ENCODE results near the gene MLXIP.
"Not testable (repeated sequence)": the region's sequence is repeated elsewhere in the genome, so short reads cannot be mapped to it uniquely, and the experiment has no call there.

MLXIP gene

GRCh38 chr12:122052285-122052684 lies 26.3 kb upstream of the MLXIP start:
- intact Hi-C loops (cut with DNase I): no loop called here
- DNase-seq: no peak

DNA sequence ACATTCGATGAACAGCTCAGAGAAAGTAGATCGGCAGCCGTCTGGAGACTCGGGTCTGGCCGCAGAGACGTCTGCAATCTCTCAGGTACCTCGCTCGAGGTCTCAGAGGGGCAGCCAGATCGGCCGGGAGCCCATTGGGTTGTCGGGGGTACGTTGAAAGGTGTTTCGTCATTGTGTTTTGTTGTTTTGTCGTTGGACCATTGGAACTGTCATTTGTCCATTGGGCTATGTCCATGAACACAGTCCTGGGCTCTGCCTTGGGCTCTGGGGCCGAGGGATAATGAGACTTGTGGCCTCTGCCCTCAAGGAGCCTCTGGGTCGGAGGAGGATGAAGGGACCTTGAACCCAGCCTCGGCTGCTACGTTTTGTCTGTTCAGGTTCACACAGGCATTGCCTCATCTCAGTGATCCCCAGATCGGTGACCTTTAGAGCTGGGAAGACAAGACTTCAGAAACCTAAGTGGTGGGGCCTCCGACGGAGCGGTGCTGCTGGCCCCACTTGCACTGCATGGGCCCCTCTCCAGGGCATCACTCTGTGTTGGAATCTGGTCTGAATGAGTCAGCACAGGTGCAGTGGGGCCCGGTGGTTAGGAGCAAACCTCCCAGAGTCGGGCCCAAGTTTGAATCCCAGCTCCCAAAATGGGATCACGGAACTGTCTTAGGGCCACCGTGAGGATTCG lies 23.6 kb upstream of the MLXIP start:
- intact Hi-C loops (cut with DNase I): loop anchor here (1.0 kb wide), 1 partner anchor 68 kb away; no protein-coding TSS in a partner anchor

GRCh38 chr12:122056406-122056805 lies 22.1 kb upstream of the MLXIP start:
- DNase-seq; intact Hi-C loops (cut with DNase I): not testable (repeated sequence)

More for the DNA sequence above, 23.6 kb upstream of the MLXIP start:
- DNase-seq: peak in 1 of 10 donors; percentile 74

DNA sequence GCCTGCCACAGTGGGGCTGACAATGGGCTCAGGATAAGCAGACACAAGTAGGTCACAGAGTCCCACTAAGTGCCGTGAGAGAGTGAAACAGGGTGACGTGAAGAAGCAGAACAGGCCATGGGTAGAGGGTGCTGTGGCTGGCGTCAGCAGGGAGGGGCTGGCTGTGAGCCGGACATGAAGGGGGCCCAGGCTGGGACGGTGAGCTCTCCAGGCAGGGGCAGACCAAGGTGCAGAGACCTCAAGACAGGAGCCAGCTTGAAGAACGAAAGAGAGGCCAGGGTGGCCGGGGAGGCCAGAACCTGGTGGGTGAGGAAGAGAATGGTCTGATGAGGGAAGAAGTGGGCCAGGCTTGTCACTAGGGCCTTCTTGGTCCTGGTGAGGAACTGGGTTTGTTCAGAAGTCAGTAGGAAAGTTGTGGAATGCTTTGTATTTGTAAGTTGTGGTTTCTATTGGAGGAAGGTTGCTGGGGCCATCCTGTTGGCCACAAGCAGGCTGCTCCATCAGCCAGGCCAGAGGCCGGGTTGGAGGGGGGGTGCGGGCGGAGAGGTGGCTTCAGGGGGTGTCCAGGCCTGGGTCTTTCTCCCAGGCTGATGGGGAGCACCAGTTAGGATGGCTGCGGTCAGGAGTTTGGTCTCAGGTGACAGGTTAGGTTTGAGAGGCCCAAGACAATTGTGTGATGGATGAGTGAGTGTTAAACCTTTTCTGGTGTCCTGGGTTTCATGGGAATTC lies 21.4 kb upstream of the MLXIP start:
- peak in 1 of 10 donors; percentile 74 for DNase-seq
- intact Hi-C loops (cut with DNase I): no loop called here

GRCh38 chr12:122057769-122058168 lies 20.8 kb upstream of the MLXIP start:
- peak in 1 of 10 donors; percentile 59 for DNase-seq
- intact Hi-C loops (cut with DNase I): no loop called here

- intact Hi-C loops (cut with DNase I): no loop called here
- peak in 1 of 10 donors; percentile 63 for DNase-seq
Observed at GRCh38 chr12:122058549-122059149, 19.9 kb upstream of the MLXIP start.

GRCh38 chr12:122059203-122059960 lies 19.2 kb upstream of the MLXIP start:
- no peak for DNase-seq

DNA sequence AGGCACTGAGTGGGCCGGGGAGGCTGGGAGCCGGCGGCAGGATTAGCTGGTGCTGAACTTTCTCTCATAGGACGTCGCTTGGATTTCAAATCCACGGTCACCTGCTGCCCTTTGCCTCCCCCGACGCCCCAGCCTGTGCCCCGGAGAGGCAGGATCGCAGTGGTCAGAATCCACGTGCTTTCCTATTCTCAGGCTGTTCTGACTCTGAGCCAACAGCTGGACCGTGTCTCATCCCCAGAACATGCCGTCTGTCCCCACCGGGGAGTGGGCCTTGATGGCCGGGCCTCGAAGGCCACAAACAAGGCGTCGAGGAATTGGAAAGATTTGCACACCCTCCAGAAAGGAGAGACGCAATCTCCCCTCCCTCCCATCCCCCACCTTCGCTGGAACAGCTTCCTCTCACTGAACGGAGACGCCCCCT lies 18.5 kb upstream of the MLXIP start:
- DNase-seq: no peak
- intact Hi-C loops (cut with DNase I): no loop called here

More at GRCh38 chr12:122059203-122059960, 19.2 kb upstream of the MLXIP start:
- intact Hi-C loops (cut with DNase I): no loop called here

GRCh38 chr12:122061253-122061652 lies 17.3 kb upstream of the MLXIP start:
- DNase-seq: no peak
- intact Hi-C loops (cut with DNase I): no loop called here

GRCh38 chr12:122062832-122063693 lies 15.5 kb upstream of the MLXIP start:
- intact Hi-C loops (cut with DNase I): no loop called here
- DNase-seq: peak in 1 of 10 donors; percentile 68

DNA sequence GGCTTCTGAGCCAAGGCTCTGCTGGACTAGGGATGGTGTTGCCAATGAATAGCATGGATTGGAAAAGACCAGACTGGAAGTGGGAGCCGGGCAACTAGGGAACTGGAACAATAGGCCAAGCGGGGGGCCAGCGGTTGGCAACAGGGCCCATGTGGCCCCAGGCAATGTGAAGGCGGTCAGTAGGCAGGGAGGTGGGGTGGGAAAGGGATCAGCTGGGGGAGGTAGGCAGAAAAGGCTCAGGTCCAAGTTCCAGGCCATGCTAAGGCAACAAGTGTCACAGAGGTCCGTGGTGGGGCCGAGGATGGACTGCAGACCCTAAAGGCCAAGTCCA lies 14.9 kb upstream of the MLXIP start:
- DNase-seq: peak in 1 of 10 donors; percentile 66
- intact Hi-C loops (cut with DNase I): no loop called here

DNA sequence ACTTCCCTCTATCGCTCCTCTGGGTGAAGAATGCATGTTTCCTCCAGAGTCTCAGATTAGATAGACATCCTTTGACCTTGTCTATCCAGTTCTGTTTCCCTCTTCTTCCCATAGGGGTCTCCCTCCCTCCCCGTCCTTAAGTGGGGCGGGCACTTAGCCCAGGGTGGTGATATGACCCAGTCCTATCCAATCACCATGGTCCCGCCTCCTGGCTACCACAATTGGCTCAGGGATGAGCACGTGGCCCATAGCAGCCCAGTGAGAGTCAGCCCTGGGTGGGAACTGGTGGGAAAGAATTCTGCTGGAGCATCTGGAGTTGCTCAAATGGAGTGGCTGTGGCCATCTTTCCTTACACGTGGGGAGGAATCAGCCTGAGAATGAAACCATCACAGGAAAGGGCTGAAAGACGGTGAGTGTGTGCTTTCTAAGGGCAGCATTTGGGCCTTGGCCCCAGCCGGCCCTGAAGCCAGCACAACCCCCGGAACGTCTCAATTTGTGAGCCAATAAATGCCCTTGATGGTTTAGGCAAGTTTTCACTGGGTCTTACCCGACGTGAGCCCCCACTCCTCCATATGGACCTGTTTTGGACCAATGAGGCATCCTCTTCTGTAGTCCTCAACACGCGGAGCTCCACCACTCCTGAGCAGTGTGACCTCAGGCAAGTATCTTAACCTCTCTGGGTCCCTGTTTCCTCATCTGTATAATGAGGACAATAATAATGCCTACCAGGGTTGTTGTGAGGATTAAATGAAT lies 14.4 kb upstream of the MLXIP start:
- intact Hi-C loops (cut with DNase I): no loop called here
- peak in 9 of 10 donors; percentile 62 to 97 (median 75) for DNase-seq

DNA sequence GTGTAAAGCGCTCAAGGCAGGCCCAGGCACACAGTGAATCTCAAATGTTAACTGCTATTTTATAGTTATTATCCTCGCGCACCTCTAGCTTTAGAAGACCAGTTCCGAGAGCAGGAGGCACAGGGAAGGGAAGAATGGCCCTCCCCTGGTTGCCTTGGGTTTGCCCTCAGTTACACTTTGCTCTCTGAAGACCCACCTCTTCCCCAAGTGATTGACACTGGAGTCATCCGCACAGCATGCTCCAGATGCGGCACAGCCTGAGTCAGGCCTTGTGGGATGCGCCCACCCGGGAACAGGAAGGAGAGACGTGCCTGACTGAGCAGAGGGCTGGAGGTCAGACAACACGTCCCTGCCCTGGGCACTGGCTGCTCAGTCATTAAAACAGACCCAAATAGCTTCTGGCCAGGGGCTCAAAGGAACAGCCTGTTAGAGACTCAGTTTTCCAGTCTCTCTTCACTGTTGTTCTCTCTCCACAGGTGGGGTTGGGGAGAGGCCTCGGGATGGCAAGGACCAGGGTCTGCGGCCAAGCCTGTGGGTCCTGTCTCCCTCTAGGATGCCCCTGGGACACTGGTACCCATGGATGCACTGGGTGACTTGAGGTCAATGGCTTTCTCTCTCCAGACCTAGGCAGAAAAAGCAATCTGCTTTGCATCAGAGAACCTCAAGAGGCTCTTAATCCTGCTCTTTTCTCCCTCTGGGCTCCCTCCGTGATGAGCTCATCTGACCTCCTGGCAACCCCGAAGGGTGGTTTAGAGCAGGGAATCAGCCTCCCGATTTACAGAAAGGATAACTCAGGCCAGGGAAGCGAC lies 13.6 kb upstream of the MLXIP start:
- intact Hi-C loops (cut with DNase I): no loop called here

DNA sequence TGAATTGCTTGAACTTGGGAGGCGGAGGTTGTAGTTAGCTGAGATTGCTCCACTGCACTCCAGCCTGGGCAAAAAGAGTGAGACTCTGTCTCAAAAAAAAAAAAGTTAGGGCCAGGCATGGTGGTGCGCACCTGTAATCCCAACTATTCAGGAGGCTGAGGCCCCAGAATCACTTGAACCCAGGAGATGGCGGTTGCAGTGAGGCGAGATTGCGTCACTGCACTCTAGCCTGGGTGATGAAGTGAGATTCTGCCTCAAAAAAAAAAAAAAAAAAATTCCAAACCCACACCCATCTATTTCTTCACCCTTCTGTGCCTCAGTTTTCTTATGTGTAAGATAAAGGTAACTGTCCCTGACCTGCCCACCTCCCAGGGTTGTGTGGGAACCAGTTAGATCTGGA lies 11.0 kb upstream of the MLXIP start:
- intact Hi-C loops (cut with DNase I): no loop called here
- DNase-seq: peak in 2 of 10 donors; percentile 22 to 75

More for the DNA sequence above, 13.6 kb upstream of the MLXIP start:
- DNase-seq: peak in 2 of 10 donors; percentile 50 to 77

DNA sequence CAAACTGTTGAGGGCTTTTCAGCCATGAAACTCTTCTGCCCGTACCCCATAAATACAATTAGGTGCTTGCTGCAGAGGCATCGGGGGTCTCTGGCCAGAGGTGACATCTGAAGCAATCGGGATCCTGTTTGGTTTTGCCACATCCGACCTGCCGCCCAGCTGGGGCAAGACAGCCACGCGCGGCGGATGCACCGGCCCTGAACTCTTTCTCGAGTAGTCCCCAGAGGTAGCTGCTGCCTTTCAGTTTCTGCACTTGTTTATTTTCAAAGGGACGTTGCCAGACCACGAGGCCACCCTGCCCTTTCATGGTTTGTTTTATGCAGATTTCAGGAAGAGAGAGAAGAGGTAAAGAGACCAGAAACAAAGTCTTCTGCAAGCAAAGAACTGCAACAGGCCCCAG lies 10.6 kb upstream of the MLXIP start:
- DNase-seq: peak in 3 of 10 donors; percentile 45 to 67 (median 49)
- intact Hi-C loops (cut with DNase I): no loop called here

GRCh38 chr12:122072031-122072970 lies 6.3 kb upstream of the MLXIP start:
- DNase-seq: peak in 1 of 10 donors; percentile 67

DNA sequence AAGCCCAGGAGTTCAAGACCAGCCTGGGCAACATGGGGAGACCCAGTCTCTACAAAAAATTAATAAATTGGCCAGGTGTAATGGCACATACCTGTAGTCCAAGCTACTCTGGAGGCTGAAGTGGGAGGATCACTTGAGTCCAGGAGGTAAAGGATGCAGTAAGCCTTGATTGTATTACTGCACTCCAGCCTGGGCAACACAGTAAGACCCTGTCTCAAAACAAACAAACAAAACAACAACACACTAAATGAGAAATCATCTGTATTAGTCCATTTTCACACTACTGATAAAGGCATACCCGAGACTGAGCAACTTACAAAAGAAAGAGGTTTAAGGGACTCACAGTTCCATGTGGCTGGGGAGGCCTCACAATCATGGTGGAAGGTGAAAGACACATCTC lies 4.7 kb upstream of the MLXIP start:
- intact Hi-C loops (cut with DNase I): no loop called here
- no peak for DNase-seq

More at GRCh38 chr12:122072031-122072970, 6.3 kb upstream of the MLXIP start:
- intact Hi-C loops (cut with DNase I): no loop called here

All from posterior cingulate gyrus (tissue), 11 donors.